ENCODE results near the gene RFX3.

The RFX3 gene

DNA sequence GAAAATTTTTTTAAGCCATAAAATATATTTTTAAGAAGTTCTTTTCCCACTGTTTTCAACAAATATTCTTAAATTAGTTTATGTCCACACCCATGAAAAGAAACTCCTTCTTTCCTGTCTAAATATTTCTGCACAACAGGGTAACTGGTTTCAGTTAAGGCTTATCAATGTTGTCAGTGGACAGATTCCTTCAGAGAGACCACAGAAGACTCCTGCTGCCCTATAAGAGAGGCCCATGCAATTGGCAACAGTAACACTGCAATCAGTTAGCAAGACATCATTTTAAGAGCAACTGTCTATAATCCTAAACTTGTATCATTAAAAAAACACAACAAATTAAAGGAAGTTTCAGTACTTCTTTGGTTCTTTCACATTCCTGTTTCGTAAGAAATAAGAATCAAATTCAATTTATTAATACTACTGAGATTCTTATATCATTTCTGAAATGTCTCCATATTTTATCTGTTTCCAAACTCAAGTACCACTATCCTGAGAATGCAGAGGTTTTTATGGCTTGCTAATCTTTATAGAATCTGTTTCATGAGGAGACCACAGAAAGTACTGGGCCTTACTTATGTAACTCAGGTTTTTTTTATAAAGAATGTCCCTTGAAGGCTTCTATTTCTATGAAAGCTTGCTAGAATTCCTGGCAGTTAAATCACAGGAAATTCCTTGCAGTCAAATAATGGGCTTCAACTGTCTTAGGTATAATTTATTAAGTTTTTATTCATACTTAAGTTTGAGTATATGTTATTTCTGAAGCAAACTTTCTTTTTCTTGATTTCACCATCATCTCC is 240.2 kb downstream of the RFX3 start:
- H3K4me3 ChIP-seq (replicated peaks; ENCODE audit: low read depth, low read length) = no peak overlapping the region
- DNase-seq (ENCODE audit: low read depth) = peak; percentile 47
- TF ChIP-seq, protein P1, sequence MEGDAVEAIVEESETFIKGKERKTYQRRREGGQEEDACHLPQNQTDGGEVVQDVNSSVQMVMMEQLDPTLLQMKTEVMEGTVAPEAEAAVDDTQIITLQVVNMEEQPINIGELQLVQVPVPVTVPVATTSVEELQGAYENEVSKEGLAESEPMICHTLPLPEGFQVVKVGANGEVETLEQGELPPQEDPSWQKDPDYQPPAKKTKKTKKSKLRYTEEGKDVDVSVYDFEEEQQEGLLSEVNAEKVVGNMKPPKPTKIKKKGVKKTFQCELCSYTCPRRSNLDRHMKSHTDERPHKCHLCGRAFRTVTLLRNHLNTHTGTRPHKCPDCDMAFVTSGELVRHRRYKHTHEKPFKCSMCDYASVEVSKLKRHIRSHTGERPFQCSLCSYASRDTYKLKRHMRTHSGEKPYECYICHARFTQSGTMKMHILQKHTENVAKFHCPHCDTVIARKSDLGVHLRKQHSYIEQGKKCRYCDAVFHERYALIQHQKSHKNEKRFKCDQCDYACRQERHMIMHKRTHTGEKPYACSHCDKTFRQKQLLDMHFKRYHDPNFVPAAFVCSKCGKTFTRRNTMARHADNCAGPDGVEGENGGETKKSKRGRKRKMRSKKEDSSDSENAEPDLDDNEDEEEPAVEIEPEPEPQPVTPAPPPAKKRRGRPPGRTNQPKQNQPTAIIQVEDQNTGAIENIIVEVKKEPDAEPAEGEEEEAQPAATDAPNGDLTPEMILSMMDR (IDR thresholded peaks at IDR 0.05; ENCODE audit: low read length, missing control alignments) = no peak

DNA sequence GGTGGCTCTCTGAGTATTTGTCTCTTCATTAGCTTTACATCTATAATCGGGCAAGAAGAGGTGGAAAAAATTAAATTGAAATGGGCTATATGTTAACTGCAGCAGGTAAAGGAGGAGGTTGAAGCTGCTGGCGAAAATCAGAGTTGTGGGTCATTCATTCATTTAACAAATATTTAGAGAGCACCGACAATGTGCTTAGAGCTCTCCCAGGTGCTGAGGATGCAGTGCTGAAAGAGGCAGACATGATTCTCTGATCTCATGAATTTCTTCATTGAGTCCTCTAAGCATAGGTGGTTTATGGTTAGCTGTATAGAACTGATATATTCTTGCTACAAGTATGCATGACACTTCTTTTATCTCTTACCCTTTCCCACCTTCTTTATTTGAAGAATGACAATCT is 243.4 kb downstream of the RFX3 start:
- H3K4me3 ChIP-seq (replicated peaks; ENCODE audit: low read depth, low read length) = no peak overlapping the region
- TF ChIP-seq, protein P1 (IDR thresholded peaks at IDR 0.05; ENCODE audit: low read length, missing control alignments) = no peak
- no peak for DNase-seq (ENCODE audit: low read depth)

DNA sequence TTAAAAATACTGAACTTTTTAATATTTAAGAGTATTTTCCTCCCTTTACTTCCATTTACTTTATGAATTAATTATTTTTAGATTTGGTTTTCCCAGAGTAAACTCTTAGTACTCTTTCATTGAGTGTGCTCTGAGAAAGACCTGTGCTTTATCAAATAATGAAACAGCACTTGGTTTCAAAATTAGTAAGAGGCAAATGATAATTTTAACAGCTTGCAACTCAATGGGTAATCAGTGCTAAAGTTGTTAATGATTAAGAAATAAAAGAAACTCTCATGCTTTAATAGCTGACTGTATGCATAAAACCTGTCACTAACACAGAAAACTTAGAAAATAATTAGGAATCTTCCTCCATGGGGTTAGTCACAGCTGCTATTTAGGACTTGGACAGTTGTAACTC is 244.4 kb downstream of the RFX3 start:
- DNase-seq (ENCODE audit: low read depth) = no peak
- TF ChIP-seq, protein P1 (IDR thresholded peaks at IDR 0.05; ENCODE audit: low read length, missing control alignments) = no peak
- no peak overlapping the region for H3K4me3 ChIP-seq (replicated peaks; ENCODE audit: low read depth, low read length)

DNA sequence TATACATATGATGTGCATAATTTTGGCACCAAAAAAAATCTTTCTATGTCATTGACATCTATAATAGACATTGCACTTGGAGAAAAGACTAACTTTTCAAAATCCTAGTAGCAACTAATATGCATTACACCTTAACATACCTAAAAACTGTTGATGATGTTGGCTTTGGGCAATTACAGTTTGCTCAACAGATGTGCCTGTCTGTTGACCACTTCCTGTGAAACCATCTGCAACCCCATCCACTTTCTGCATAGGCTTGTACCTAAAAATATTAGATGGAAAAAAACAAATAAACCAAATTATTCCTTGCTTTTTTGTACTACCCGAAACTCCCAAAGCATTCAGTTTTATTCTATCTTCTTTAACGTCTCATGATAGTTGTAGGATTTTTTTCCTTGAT is 248.6 kb downstream of the RFX3 start:
- no peak overlapping the region for H3K4me3 ChIP-seq (replicated peaks; ENCODE audit: low read depth, low read length)
- TF ChIP-seq, protein P1 (IDR thresholded peaks at IDR 0.05; ENCODE audit: low read length, missing control alignments) = no peak
- DNase-seq (ENCODE audit: low read depth) = no peak

DNA sequence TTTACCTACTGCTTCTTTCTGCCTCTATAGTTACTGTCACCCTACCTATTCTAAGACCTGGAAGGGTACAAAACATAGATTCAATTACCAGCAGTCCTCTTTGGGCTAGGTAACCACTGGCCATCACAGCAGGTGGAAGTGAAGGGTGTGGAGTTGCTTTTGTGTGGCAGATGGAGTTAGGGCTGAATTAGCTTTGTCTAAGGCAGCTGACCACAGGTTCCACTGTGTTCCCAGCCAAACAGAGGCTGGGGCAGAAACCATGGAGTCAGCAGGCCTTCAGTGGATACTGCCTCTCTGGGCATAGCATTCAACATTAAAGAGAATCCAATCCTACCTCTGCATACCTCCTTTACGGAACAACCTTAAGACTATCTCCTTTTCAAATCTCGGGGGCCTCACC is 254.2 kb downstream of the RFX3 start:
- no peak overlapping the region for H3K4me3 ChIP-seq (replicated peaks; ENCODE audit: low read depth, low read length)

DNA sequence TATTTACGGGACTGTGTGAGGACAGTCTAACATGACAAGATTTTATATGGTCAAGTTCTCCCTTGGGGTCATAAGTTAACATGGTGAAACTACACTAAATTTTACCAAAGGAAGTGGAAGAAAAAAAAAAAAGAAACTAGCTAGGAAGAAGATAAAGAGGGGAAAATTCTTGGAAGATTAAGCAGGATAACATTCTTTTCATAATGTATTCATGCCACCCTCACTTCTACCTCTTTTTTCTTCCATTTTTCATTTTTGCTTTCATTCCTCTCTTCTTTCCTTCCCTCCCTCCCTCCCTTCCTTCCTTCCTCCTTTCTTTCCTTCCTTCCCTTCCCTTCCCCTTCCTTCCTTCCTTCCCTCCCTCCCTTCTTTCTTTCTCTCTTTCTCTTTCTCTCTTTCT is 254.6 kb downstream of the RFX3 start:
- H3K4me3 ChIP-seq (replicated peaks; ENCODE audit: low read depth, low read length) = no peak overlapping the region
- TF ChIP-seq, protein P1 (IDR thresholded peaks at IDR 0.05; ENCODE audit: low read length, missing control alignments) = no peak
- no peak for DNase-seq (ENCODE audit: low read depth)

More for the DNA sequence above, 254.2 kb downstream of the RFX3 start:
- TF ChIP-seq, protein P1 (IDR thresholded peaks at IDR 0.05; ENCODE audit: low read length, missing control alignments) = no peak
- no peak for DNase-seq (ENCODE audit: low read depth)

DNA sequence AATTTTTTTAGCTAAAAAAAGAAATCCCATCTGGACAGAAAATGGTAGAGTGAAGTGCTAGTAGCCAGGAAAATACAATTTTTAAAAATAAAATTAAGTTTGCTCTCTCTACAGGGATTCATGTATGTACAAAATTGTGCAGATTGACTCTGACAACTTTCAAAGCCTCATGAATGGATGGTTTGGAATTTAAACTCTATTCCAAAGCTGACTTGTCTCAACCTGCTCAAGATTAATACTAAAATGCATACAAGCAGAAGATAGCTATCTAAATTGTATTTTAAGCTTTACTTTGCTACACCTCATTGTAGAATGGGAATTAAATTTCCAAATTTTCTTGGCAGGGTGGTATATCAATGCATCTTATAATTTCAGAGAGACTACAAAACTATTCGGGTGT is 257.6 kb downstream of the RFX3 start:
- TF ChIP-seq, protein P1 (IDR thresholded peaks at IDR 0.05; ENCODE audit: low read length, missing control alignments) = no peak
- DNase-seq (ENCODE audit: low read depth) = no peak
- H3K4me3 ChIP-seq (replicated peaks; ENCODE audit: low read depth, low read length) = no peak overlapping the region
